Calu3 (cell line): ENCODE data around the gene TTPAL. TPM values are rescaled to one million over a fixed set of nuclear protein-coding genes. Genes with fewer than 3 reads are reported as not detected.
A peak's percentile ranks its signal among the peaks of the same experiment; 100 is the strongest.

ENCODE experiments used
- BruUV-seq: library from RNA; stranded (reverse); fragments of 400-500 nt; replicated peaks from 2 replicates; lab custom pipeline; 2021; lab: Mats Ljungman, UMichigan
- CTCF ChIA-PET: fragments of 300-600 bp; sonication (Branson Sonifier 250); formaldehyde crosslinking; loops from one replicate; lab custom pipeline; 2022; ENCODE audit warnings: antibody characterized with exemption; lab: Charles Lee
- DNase-seq: peaks from one replicate; pipeline ENCODE4 v3.0.0; 2022
- H3K27ac Mint-ChIP-seq: one replicate; pipeline ENCODE4 v1.8.0; 2022; ENCODE audit warnings: mixed read lengths; ENCODE audit not compliant: unreplicated experiment
- H3K27me3 Mint-ChIP-seq: one replicate; pipeline ENCODE4 v1.8.0; 2022; ENCODE audit warnings: mixed read lengths; ENCODE audit not compliant: unreplicated experiment
- H3K36me3 Mint-ChIP-seq: one replicate; pipeline ENCODE4 v1.8.0; 2022; ENCODE audit warnings: mild to moderate bottlenecking, moderate library complexity, mixed read lengths; ENCODE audit not compliant: insufficient read depth, unreplicated experiment
- H3K4me1 Mint-ChIP-seq: one replicate; pipeline ENCODE4 v1.8.0; 2022; ENCODE audit warnings: mild to moderate bottlenecking, low read depth, mixed read lengths; ENCODE audit not compliant: unreplicated experiment
- H3K4me3 Mint-ChIP-seq: one replicate; pipeline ENCODE4 v1.8.0; 2022; ENCODE audit warnings: mild to moderate bottlenecking, low read depth, moderate library complexity, mixed read lengths; ENCODE audit not compliant: unreplicated experiment
- H3K9me3 Mint-ChIP-seq: one replicate; pipeline ENCODE4 v1.8.0; 2022; ENCODE audit warnings: low read depth, mixed read lengths; ENCODE audit not compliant: unreplicated experiment
- intact Hi-C: fragments of 100-400 bp; cut with micrococcal nuclease; formaldehyde crosslinking; loops from one replicate; pipeline ENCODE4 v1.10.0; 2022; ENCODE audit not compliant: unreplicated experiment
- total RNA-seq: library from RNA; stranded (reverse); gene quantifications from 2 replicates; pipeline ENCODE4 v1.2.3, GENCODE V29; 2022
- TF ChIP-seq, protein P1 (sequence below): fragments of 200-600 bp; IDR thresholded peaks from one replicate; pipeline ENCODE4 v1.8.0; 2022; ENCODE audit warnings: antibody characterized with exemption; ENCODE audit not compliant: unreplicated experiment

The TTPAL gene
- total RNA-seq, 1 experiment from 2014 or later = 39.9 TPM

GRCh38 chr20:44523746-44524145, 48.1 kb downstream of the TTPAL start:
- intact Hi-C loops = loop anchor here (5.0 kb wide), 1 partner anchor 89 kb away; no protein-coding TSS in a partner anchor
- no peak for DNase-seq
- no peak overlapping the region for H3K27ac Mint-ChIP-seq
- peaks cover 25% of the 10 kb centered on the region for H3K36me3 Mint-ChIP-seq
- TF ChIP-seq, protein P1, sequence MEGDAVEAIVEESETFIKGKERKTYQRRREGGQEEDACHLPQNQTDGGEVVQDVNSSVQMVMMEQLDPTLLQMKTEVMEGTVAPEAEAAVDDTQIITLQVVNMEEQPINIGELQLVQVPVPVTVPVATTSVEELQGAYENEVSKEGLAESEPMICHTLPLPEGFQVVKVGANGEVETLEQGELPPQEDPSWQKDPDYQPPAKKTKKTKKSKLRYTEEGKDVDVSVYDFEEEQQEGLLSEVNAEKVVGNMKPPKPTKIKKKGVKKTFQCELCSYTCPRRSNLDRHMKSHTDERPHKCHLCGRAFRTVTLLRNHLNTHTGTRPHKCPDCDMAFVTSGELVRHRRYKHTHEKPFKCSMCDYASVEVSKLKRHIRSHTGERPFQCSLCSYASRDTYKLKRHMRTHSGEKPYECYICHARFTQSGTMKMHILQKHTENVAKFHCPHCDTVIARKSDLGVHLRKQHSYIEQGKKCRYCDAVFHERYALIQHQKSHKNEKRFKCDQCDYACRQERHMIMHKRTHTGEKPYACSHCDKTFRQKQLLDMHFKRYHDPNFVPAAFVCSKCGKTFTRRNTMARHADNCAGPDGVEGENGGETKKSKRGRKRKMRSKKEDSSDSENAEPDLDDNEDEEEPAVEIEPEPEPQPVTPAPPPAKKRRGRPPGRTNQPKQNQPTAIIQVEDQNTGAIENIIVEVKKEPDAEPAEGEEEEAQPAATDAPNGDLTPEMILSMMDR = no peak
- H3K27me3 Mint-ChIP-seq = peaks cover 12% of the 10 kb centered on the region
- H3K9me3 Mint-ChIP-seq = no peaks in the 10 kb centered on the region
- CTCF ChIA-PET = no interaction called here
- H3K4me1 Mint-ChIP-seq = peaks cover 37% of the 10 kb centered on the region
- H3K4me3 Mint-ChIP-seq = no peak overlapping the region
- BruUV-seq = no TSS peak

DNA sequence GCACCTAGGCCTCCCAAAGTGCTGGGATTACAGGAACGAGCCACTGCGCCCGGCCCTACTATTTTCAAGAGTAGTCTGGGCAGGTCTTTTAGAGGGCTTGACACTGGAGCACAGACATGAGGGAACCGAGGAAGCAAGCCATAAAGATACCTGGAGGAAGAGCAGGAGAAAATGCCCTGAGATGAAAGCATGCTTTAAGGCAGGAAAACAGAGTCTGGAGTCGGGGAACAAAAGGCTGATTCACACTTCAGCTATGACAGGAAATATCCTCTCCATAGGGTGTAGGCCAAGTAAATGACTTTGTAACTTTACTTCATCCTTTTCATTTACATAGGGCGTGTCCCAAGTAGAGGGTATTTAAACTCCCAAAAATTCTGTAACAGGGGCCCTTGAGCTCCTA, 50.5 kb downstream of the TTPAL start:
- Mint-ChIP-seq H3K36me3 (peaks cover 17% of the 10 kb centered on the region), H3K4me3 (no peak overlapping the region), H3K4me1 (peaks cover 28% of the 10 kb centered on the region), H3K27ac (peak overlapping the region; percentile 38), H3K27me3 (peaks cover 12% of the 10 kb centered on the region), H3K9me3 (no peaks in the 10 kb centered on the region)
- CTCF ChIA-PET = no interaction called here
- TF ChIP-seq, protein P1 = no peak
- DNase-seq = peak; percentile 23
- intact Hi-C loops = no loop called here
- no TSS peak for BruUV-seq

DNA sequence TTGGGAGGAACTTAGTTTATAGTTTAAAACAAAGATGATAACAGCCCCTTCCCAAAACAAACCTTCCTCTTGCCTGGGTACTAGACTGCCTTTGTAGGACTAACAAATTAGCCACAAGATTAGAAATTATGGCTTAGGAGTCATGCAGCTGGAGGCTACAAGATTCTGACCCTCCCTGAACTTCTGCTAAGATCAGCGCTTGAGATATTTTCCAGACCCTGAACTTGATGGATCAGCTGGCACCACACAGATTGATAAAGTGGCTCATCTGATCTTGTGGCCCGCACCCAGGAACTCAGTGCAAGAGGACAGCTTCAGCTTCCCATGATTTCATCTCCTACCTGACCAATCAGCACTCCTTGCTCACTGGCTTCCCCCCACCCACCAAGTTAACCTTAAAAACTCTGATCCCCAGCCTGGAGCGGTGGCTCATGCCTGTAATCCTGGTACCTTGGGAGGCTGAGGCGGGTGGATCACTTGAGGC, 52.1 kb downstream of the TTPAL start:
- CTCF ChIA-PET = interaction anchor here (0.5 kb wide), 1 partner anchor 382 kb away, joined by 3 read pairs; the partner anchor contains the start of gene PABPC1L
- TF ChIP-seq, protein P1 = no peak
- intact Hi-C loops = no loop called here
- Mint-ChIP-seq H3K27me3 (peaks cover 12% of the 10 kb centered on the region), H3K9me3 (no peaks in the 10 kb centered on the region), H3K36me3 (peaks cover under 1% of the 10 kb centered on the region), H3K27ac (no peak overlapping the region), H3K4me1 (peaks cover 19% of the 10 kb centered on the region), H3K4me3 (no peak overlapping the region)
- no peak for DNase-seq
- BruUV-seq = no TSS peak

DNA sequence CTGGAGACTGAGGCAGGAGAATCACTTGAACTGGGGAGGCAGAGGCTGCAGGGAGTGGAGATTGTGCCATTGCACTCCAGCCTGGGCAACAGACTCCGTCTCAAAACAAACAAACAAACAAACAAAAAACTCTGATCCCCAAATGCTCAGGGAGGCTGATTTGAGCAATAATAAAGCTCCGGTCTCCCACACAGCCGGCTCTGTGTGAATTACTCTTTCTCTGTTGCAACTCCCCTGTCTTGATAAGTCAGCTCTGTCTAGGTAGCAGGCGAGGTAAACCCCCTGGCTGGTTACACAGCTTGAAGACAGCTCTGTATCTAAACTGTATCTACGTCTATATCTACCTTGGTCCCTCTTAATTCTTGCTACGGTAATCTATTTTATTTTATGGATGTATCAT, 52.6 kb downstream of the TTPAL start:
- no peak overlapping the region for H3K27ac Mint-ChIP-seq
- BruUV-seq = no TSS peak
- CTCF ChIA-PET = no interaction called here
- H3K9me3 Mint-ChIP-seq = no peaks in the 10 kb centered on the region
- TF ChIP-seq, protein P1 = no peak
- H3K4me1 Mint-ChIP-seq = peaks cover 14% of the 10 kb centered on the region
- DNase-seq = no peak
- peaks cover 12% of the 10 kb centered on the region for H3K27me3 Mint-ChIP-seq
- intact Hi-C loops = no loop called here
- no peaks in the 10 kb centered on the region for H3K36me3 Mint-ChIP-seq
- H3K4me3 Mint-ChIP-seq = no peak overlapping the region
